HS-27A (cell line): ENCODE measurements around the gene SPAG7.

ENCODE experiments used
- DNase-seq: peaks from one replicate; pipeline ENCODE4 v3.0.0-alpha.2; 2012; ENCODE audit warnings: low read depth, missing footprints

Gene SPAG7

GRCh38 chr17:4950075-4950745 lies 17.4 kb downstream of the SPAG7 start:
- no peak for DNase-seq

DNA sequence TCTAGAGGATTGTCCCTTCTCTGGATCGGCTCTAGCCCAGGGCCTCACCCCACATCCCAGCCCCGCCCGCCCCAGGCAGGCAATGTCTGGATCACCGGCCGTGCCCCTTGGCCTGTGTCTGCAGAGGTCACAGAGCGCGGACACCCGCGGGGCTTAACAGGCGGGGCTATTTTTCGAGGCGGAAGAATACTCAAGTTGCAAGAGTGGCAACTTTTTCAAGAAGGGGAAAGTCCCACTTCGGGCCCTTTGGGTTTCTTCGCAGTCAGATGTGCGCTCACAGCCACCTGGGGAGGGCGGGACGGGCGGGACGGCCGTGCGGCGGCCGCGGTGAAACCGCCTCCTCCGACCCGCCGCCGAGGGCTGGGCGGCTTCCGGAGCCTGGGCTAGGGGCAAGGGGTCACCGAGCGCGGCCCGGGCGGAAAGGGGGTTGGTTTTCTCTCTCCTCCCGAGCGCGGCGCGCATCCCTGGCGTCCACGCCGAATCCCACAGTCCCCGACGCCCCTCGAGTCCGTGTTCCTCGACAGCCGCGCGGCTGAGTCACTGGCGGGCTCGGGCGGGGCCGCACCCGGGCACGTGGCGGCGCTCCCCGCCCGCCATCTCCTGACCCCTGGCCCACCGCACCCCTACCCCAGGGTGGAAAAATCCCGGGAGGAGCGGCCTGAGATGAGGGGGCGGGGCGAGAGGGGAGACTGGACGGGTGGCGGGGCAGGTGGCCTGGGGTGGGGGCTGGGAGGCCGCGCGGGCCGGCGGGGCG lies 18.1 kb downstream of the SPAG7 start:
- no peak for DNase-seq

- no peak for DNase-seq
Observed at GRCh38 chr17:4948931-4949320, 18.7 kb downstream of the SPAG7 start.

GRCh38 chr17:4948166-4948930 lies 19.3 kb downstream of the SPAG7 start, which contains the start of gene PFN1:
Gene PFN1, minus strand, starts transcription at chr17:4948530. Its CDS starts 136 bp downstream, at chr17:4948394.
- DNase-seq, result peak; percentile 62

GRCh38 chr17:4947411-4948165 lies 20.0 kb downstream of the SPAG7 start:
- no peak for DNase-seq

DNA sequence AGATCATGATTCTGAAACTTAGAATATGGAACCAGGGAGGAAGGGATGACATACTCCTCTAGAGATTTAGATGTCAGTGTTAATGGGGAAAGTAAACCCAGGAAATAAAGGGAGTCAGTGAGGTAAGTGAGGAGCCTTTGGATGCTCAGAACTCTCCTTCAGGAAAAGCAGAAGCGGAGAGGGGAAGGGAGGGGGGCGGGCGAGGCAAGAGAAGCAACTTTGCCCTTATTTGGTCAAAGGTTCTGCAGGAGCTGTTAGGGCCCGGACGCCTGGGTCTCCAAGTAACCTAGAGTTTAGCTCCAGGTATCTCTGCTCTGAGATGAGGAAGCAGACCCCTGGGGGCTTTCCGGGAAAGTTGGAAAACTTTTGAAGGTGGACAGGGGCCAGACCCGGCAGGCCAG lies 20.6 kb downstream of the SPAG7 start:
- no peak for DNase-seq

GRCh38 chr17:4946312-4946976 lies 21.2 kb downstream of the SPAG7 start:
- DNase-seq, result no peak

DNA sequence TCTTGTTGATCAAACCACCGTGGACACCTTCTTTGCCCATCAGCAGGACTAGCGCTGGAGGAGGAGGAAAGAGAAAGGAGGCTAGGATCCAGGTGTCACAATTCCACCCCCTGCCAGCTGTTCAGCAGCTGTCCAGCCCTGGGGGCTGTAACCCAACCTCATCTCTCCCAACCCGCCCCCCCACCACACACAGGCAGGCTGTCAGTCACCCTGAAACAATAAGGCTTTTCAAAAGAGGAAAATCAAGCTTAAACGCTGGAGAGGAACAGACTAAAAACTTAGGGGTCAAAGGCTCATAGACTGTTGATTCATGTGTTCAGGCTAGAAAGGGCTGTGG lies 21.7 kb downstream of the SPAG7 start:
- no peak for DNase-seq

DNA sequence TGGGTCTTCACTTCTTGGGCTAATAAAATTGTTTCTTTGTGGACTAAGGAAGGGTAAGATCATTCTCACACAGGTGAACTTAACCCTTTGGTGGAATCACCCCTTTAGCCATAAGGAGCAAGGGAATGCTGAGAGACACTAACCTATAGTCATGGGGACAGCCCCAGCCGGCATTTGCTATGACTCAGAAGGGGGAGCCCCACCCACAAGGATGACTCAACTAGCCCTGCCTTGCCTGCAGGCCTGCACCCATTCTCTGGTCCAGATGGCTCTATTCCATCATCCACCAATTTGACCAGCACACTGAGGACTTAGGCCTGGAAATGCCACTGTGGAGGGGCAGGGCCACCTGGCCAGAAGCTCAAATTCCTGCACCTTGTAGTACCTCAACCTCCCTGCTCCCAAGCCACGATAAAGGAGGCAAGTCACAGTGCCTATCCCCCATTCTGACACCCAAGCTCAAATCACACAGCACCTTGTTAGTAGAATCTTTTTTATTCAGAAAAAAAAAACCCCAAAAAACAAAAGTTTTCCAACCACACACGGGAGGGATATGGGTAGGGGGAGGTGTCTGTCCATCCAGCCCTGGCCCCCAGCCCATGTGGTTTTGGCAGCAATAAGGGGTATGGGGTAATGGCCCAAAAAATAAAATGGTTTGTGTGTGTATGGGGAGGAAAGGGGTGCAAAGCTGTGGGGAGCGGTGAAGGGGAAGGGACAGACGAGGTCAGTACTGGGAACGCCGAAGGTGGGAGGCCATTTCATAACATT lies 22.3 kb downstream of the SPAG7 start:
- peak; percentile 66 for DNase-seq

GRCh38 chr17:4944554-4945175 lies 23.0 kb downstream of the SPAG7 start:
- DNase-seq, result no peak

GRCh38 chr17:4944163-4944553 lies 23.5 kb downstream of the SPAG7 start:
- no peak for DNase-seq

GRCh38 chr17:4942760-4943508 lies 24.7 kb downstream of the SPAG7 start:
- no peak for DNase-seq

DNA sequence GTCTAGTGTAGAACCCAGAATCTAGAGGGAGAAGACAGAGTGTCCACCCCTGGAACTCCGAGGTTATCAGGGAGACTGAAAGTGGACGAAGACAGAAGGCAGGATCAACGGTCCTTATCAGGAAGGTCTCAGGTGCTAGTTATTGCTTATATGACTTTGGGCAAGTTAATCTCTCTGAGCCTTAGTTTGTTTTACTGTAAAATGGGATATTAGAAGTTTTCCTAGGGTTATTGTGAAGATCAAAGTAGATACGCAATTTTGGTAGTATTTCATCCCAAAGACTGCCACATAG lies 26.4 kb downstream of the SPAG7 start:
- no peak for DNase-seq

DNA sequence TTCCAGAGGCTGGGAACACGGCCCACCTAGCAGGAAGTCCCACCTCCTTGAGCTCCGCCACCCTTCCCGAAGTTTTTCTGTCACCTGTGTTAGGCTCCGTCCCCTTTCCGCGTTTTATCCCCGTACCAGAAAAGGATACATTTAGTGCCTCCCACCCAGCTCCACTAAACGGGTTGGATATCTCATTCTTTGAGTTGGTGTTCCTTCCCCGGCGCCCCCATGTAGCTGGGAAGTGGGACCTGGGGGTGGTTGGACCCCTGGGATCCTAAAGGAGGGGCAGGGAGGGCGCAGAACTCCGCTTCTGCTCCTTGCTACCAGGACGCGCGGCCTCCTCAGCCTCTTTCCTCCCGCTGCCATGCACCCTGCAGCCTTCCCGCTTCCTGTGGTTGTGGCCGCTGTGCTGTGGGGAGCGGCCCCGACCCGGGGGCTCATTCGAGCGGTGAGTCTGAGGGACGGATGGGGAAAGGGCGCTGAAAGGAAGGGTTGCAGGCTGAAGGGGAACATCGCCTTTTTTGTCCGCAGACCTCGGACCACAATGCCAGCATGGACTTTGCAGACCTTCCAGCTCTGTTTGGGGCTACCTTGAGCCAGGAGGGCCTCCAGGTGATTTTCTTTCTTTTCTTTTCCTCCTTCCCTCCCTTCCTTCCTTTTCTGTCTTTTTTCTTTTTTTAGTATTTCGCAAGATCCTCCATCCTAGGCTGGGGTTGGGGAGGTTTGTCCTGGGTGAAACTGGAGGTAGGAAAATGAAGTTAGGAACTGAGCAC lies 26.9 kb downstream of the SPAG7 start:
- DNase-seq, result no peak

DNA sequence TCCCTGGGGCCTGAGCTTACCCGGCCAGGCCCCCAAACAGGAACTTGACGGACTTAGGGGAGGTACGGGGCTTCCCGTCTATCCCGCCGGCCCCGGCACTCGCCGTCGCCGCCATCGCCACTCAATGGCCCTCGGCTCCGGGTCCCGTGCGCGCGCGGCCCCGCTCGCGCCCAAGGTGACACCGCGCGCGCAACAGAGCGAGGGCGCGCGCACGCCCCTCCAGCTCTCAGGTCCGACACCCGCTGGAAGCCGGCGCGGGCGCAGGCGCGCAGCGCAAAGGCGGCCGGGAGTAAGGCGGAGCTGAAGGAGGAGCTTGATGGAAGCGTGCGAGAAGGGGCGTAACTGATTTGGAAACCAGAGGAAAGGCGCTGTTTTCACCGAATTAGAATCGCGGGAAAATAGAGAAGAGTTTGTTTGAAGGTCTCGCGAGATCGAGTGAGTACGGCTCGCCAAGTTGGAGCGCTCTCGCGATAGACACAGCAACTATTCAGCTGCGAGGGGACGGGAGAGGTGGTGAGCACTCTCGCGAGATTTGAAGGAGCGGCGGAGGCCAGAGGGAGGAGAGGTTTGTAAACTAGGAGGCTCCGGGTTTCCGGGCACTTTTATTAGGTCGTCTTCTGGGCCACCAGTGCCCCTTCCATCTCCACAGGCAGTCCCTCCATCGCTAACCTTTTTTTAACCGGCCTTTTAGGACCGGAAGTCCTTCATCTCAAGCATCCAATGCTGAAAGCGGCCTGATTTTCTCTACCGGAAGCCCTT lies 27.6 kb downstream of the SPAG7 start, which contains the start of the genes RNF167 and SLC25A11:
Gene RNF167, plus strand, starts transcription at position 473 of the 759 bp plus-strand sequence. CDS start 642 bp downstream, outside the sequence.
Gene SLC25A11, minus strand, starts transcription at position 251 of the 759 bp plus-strand sequence. Its CDS starts 136 bp downstream, at position 115.
- DNase-seq, result peak; percentile 94

DNA sequence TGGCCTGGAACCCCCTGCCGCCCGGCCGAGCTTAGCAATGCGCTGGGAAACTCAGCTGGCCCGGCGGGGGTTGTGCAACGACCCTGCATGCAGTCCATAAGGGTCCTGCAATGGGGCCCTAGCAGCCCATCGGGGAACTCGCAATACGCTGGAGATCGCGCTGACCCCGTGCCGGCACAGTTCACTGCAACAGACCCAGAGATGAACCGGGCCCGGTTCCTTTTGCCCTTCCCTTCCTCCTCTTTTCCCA lies 28.1 kb downstream of the SPAG7 start:
- no peak for DNase-seq

- DNase-seq, result no peak
Observed at GRCh38 chr17:4938688-4939545, 28.7 kb downstream of the SPAG7 start.
